NT2/D1 (cell line): ENCODE results near the gene ZNF688.

Experiments
- SUZ12 ChIP-seq: IDR thresholded peaks from 2 replicates; pipeline ENCODE4 v1.6.1; 2011; ENCODE audit not compliant: insufficient read length, insufficient read depth; ENCODE audit errors: extremely low read depth
- YY1 ChIP-seq: IDR thresholded peaks from 2 replicates; pipeline ENCODE4 v1.6.1; 2011; ENCODE audit not compliant: insufficient read length, insufficient read depth
- ZNF274 ChIP-seq: IDR thresholded peaks from 2 replicates; pipeline ENCODE4 v1.6.1; 2011; ENCODE audit warnings: mild to moderate bottlenecking, low read depth, low read length

GRCh38 chr16:30619638-30620037, 48.1 kb upstream of the ZNF688 start:
- TF ChIP-seq YY1 = no peak
- no peak for TF ChIP-seq ZNF274
- TF ChIP-seq SUZ12 = no peak
